Astrocyte (in vitro differentiated cells and primary cell): ENCODE data around the gene PEAK1. TPM values are rescaled to one million over a fixed set of nuclear protein-coding genes. Genes with fewer than 3 reads are reported as not detected.

Experiments used
- DNase-seq: peaks from one replicate; pipeline ENCODE4 v3.0.0-alpha.2; 2010; ENCODE audit warnings: low read depth
- FAIRE-seq: peaks from 2 replicates; lab custom pipeline; 2011; peaks lifted over from hg19 to GRCh38; lab: Jason Lieb, UNC
- H2AFZ ChIP-seq: 2 replicates; pipeline ENCODE4 v1.6.0; 2012; ENCODE audit warnings: low read depth, low read length, inconsistent platforms
- H3K27ac ChIP-seq: 2 replicates; pipeline ENCODE4 v1.5.1; 2011; ENCODE audit warnings: low read depth, low read length, inconsistent platforms
- H3K27me3 ChIP-seq: 2 replicates; pipeline ENCODE4 v1.6.0; 2011; ENCODE audit warnings: low read length, inconsistent platforms; ENCODE audit not compliant: insufficient read depth
- H3K36me3 ChIP-seq: 2 replicates; pipeline ENCODE4 v1.5.1; 2011; ENCODE audit warnings: low read length, inconsistent platforms; ENCODE audit not compliant: insufficient read depth
- H3K4me1 ChIP-seq: 2 replicates; pipeline ENCODE4 v1.5.1; 2011; ENCODE audit warnings: low read length, inconsistent platforms; ENCODE audit not compliant: insufficient read depth
- H3K4me2 ChIP-seq: 2 replicates; pipeline ENCODE4 v1.6.0; 2012; ENCODE audit warnings: low read length, inconsistent platforms
- H3K4me3 ChIP-seq: 2 replicates; pipeline ENCODE4 v1.5.1; 2011; ENCODE audit warnings: low read depth, mild to moderate bottlenecking, low read length, inconsistent platforms; ENCODE audit not compliant: insufficient read depth
- H3K79me2 ChIP-seq: 2 replicates; pipeline ENCODE4 v1.6.0; 2012; ENCODE audit warnings: mild to moderate bottlenecking, low read length, inconsistent platforms; ENCODE audit not compliant: insufficient read depth
- H3K9ac ChIP-seq: 2 replicates; pipeline ENCODE4 v1.6.0; 2012; ENCODE audit warnings: mild to moderate bottlenecking, low read length, inconsistent platforms
- H3K9me3 ChIP-seq: 2 replicates; pipeline ENCODE4 v1.5.1; 2012; ENCODE audit warnings: low read depth, mild to moderate bottlenecking, low read length, inconsistent platforms; ENCODE audit not compliant: insufficient read depth
- H4K20me1 ChIP-seq: 2 replicates; pipeline ENCODE4 v1.6.0; 2012; ENCODE audit warnings: low read length, inconsistent platforms; ENCODE audit not compliant: insufficient read depth
- H3K27ac Mint-ChIP-seq: one replicate; pipeline ENCODE4 v1.8.0; 2021; ENCODE audit warnings: mild to moderate bottlenecking, mixed read lengths; ENCODE audit not compliant: unreplicated experiment
- H3K27me3 Mint-ChIP-seq: one replicate; pipeline ENCODE4 v1.8.0; 2021; ENCODE audit warnings: low read depth, mixed read lengths; ENCODE audit not compliant: unreplicated experiment
- H3K36me3 Mint-ChIP-seq: one replicate; pipeline ENCODE4 v1.8.0; 2021; ENCODE audit warnings: low read depth, mixed read lengths; ENCODE audit not compliant: unreplicated experiment
- H3K4me1 Mint-ChIP-seq: one replicate; pipeline ENCODE4 v1.8.0; 2021; ENCODE audit warnings: low read depth, mixed read lengths; ENCODE audit not compliant: unreplicated experiment
- H3K4me3 Mint-ChIP-seq: one replicate; pipeline ENCODE4 v1.8.0; 2021; ENCODE audit warnings: mild to moderate bottlenecking, moderate library complexity, mixed read lengths; ENCODE audit not compliant: unreplicated experiment
- H3K9me3 Mint-ChIP-seq: one replicate; pipeline ENCODE4 v1.8.0; 2021; ENCODE audit warnings: mild to moderate bottlenecking, mixed read lengths; ENCODE audit not compliant: unreplicated experiment
- CTCF ChIP-seq: IDR thresholded peaks from 2 replicates; pipeline ENCODE4 v1.5.1; 2011; ENCODE audit warnings: low read depth, mild to moderate bottlenecking, inconsistent platforms, low read length, moderate library complexity; ENCODE audit not compliant: insufficient read depth
- EZH2 ChIP-seq: IDR thresholded peaks from 2 replicates; pipeline ENCODE4 v1.6.1; 2012; ENCODE audit warnings: mild to moderate bottlenecking, low read length, inconsistent platforms; ENCODE audit not compliant: insufficient read depth
- total RNA-seq: library from RNA; stranded (reverse); gene quantifications from 2 replicates; pipeline ENCODE4 v1.2.1, GENCODE V29; 2021

The PEAK1 gene
- total RNA-seq, 1 donor from 2014 or later = 62.3 TPM

DNA sequence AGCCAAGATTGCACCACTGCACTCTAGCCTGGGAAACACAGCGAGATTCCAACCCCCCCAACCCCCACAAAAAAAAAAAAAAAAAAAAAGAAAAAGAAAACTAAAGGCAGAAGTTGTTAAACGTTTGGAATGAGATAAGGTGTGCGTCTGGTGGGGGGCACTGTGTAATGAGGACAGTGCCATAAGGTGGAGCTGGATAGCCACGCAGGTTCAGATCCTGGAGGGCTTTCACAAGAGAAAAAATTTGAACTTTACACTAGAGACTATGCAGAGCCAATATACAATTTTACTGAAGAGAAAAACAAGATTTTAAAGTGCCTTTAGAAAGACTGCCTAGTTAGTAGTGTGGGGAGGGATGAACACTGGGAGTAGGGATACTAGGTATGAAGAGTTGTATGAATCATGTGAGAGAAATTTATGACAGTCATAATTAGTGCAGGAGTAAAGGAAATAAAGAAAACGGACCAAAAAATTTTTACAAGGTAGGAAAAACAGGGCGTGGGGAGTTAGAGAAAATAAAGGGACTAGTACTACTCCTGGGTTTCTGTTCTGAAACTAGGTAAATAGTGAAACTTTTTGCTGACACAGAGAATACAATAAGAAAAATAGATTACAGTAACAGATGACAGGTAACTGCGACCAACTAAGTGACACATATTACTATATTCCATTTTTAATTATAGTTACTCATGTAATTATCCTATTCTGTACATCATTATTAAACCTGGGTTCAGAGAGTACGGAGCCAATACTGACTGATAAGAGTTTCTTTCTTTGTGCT lies 108.1 kb downstream of the PEAK1 start:
- TF ChIP-seq EZH2 (no peak), CTCF (no peak)
- Histone ChIP-seq H3K79me2 (peaks cover 39% of the 10 kb centered on the region), H3K4me1 (no peaks in the 10 kb centered on the region), H3K4me3 (no peak overlapping the region), H3K27ac (no peak overlapping the region), H2AFZ (no peak overlapping the region), H4K20me1 (peaks cover 45% of the 10 kb centered on the region), H3K27me3 (no peaks in the 10 kb centered on the region), H3K4me2 (no peak overlapping the region), H3K9me3 (no peaks in the 10 kb centered on the region), H3K9ac (no peak overlapping the region), H3K36me3 (no peaks in the 10 kb centered on the region)
- no peak for DNase-seq
- Mint-ChIP-seq H3K4me3 (no peak overlapping the region), H3K4me1 (peaks cover 10% of the 10 kb centered on the region), H3K36me3 (no peaks in the 10 kb centered on the region), H3K27me3 (no peaks in the 10 kb centered on the region), H3K9me3 (no peaks in the 10 kb centered on the region), H3K27ac (no peak overlapping the region)
- no peak for FAIRE-seq

DNA sequence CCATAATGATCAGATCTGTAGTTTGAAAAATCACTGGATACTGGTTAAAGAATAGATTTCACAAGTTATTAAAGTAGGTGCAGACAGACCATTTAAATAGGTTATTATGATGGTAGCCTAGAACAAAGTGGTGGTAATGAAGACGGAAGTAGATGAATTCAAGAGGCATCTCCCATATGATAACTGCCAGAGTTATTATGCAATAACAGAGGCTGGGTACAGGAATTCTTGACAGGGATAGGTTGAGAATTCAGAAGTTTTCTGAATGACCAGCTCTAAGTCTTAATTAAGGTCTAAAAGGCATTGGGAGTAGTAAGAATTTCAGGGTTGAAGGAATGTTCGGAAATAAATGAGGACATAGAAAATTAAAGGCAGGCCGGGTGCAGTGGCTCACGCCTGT lies 108.9 kb downstream of the PEAK1 start:
- H3K4me3 Mint-ChIP-seq = no peak overlapping the region

More for the DNA sequence above, 108.9 kb downstream of the PEAK1 start:
- Histone ChIP-seq H3K36me3 (no peaks in the 10 kb centered on the region), H3K4me1 (no peaks in the 10 kb centered on the region), H3K4me3 (no peak overlapping the region), H3K9ac (no peak overlapping the region), H3K79me2 (peaks cover 34% of the 10 kb centered on the region), H3K9me3 (no peaks in the 10 kb centered on the region), H3K27ac (no peak overlapping the region), H2AFZ (no peak overlapping the region), H3K27me3 (no peaks in the 10 kb centered on the region), H3K4me2 (no peak overlapping the region), H4K20me1 (peaks cover 42% of the 10 kb centered on the region)
- Mint-ChIP-seq H3K27ac (no peak overlapping the region), H3K36me3 (no peaks in the 10 kb centered on the region), H3K9me3 (no peaks in the 10 kb centered on the region), H3K27me3 (no peaks in the 10 kb centered on the region), H3K4me1 (peaks cover 10% of the 10 kb centered on the region)
- TF ChIP-seq CTCF = no peak
- TF ChIP-seq EZH2 = no peak
- DNase-seq (no peak), FAIRE-seq (no peak)
